Stimulated activated CD4-positive, alpha-beta T cell treated with anti-CD3 and anti-CD28 coated beads, Interleukin-4, amount 100 ng/mL, for 24 hours (primary cell): Measurements from ENCODE around the gene CACNA1C.

Source experiments
- DNase-seq: peaks from one replicate; pipeline ENCODE4 v3.0.0-alpha.2; 2020

The CACNA1C gene

GRCh38 chr12:2495417-2496112, 442.8 kb downstream of the CACNA1C start:
- DNase-seq, result no peak

- DNase-seq, result no peak
These were observed 446.2 kb downstream of the CACNA1C start for GRCh38 chr12:2498964-2499500.

GRCh38 chr12:2501464-2502191, 448.8 kb downstream of the CACNA1C start:
- DNase-seq, result no peak

GRCh38 chr12:2503036-2503435, 450.2 kb downstream of the CACNA1C start:
- no peak for DNase-seq

GRCh38 chr12:2503762-2504161, 451.0 kb downstream of the CACNA1C start:
- no peak for DNase-seq

- DNase-seq, result no peak
These were observed 451.8 kb downstream of the CACNA1C start for GRCh38 chr12:2504577-2504976.

- no peak for DNase-seq
These were observed 455.0 kb downstream of the CACNA1C start for GRCh38 chr12:2507814-2508213.

GRCh38 chr12:2509137-2509536, 456.4 kb downstream of the CACNA1C start:
- no peak for DNase-seq

GRCh38 chr12:2510045-2510444, 457.3 kb downstream of the CACNA1C start:
- no peak for DNase-seq

- no peak for DNase-seq
These were observed 460.6 kb downstream of the CACNA1C start for GRCh38 chr12:2513141-2514037.

- no peak for DNase-seq
These were observed 461.2 kb downstream of the CACNA1C start for GRCh38 chr12:2514038-2514340.

- DNase-seq, result no peak
These were observed 468.0 kb downstream of the CACNA1C start for GRCh38 chr12:2520722-2521246.

- DNase-seq, result no peak
These were observed 470.5 kb downstream of the CACNA1C start for GRCh38 chr12:2523317-2523716.

GRCh38 chr12:2523844-2524243, 471.1 kb downstream of the CACNA1C start:
- no peak for DNase-seq

- no peak for DNase-seq
These were observed 473.6 kb downstream of the CACNA1C start for GRCh38 chr12:2526371-2526770.

- no peak for DNase-seq
These were observed 475.2 kb downstream of the CACNA1C start for GRCh38 chr12:2528001-2528400.

- DNase-seq, result no peak
These were observed 477.0 kb downstream of the CACNA1C start for GRCh38 chr12:2529807-2530206.

GRCh38 chr12:2531371-2531770, 478.6 kb downstream of the CACNA1C start:
- DNase-seq, result no peak

- no peak for DNase-seq
These were observed 480.2 kb downstream of the CACNA1C start for GRCh38 chr12:2533036-2533435.

- DNase-seq, result no peak
These were observed 482.9 kb downstream of the CACNA1C start for GRCh38 chr12:2535583-2536204.

- no peak for DNase-seq
These were observed 483.9 kb downstream of the CACNA1C start for GRCh38 chr12:2536724-2537123.

- DNase-seq, result no peak
These were observed 485.2 kb downstream of the CACNA1C start for GRCh38 chr12:2537868-2538541.
